Hepatocyte (in vitro differentiated cells): ENCODE measurements around the gene MEF2A. TPM values are rescaled to one million over a fixed set of nuclear protein-coding genes. Genes with fewer than 3 reads are reported as not detected.

Experiments used
- DNase-seq: peaks from one replicate; pipeline ENCODE4 v3.0.0-alpha.2; 2016; ENCODE audit warnings: low spot score
- H2AFZ ChIP-seq: fragments of 200-600 bp; sonication (generic); 2 replicates; pipeline ENCODE4 v1.6.0; 2016; ENCODE audit warnings: antibody characterized with exemption, mild to moderate bottlenecking
- H3K27ac ChIP-seq: fragments of 200-600 bp; sonication (generic); 2 replicates; pipeline ENCODE4 v1.5.1; 2016; ENCODE audit warnings: mild to moderate bottlenecking
- H3K27me3 ChIP-seq: fragments of 200-600 bp; sonication (generic); 2 replicates; pipeline ENCODE4 v1.6.1; 2016
- H3K36me3 ChIP-seq: fragments of 200-600 bp; sonication (generic); replicated peaks from 2 replicates; pipeline ENCODE4 v1.5.1; 2016; ENCODE audit warnings: low read depth; ENCODE audit not compliant: insufficient read depth
- H3K4me1 ChIP-seq: fragments of 200-600 bp; sonication (generic); 2 replicates; pipeline ENCODE4 v1.5.1; 2016; ENCODE audit warnings: mild to moderate bottlenecking, moderate library complexity; ENCODE audit not compliant: insufficient read depth
- H3K4me2 ChIP-seq: fragments of 200-600 bp; sonication (generic); 2 replicates; pipeline ENCODE4 v1.6.0; 2016
- H3K4me3 ChIP-seq: fragments of 200-600 bp; sonication (generic); 2 replicates; pipeline ENCODE4 v1.5.1; 2016; ENCODE audit warnings: mild to moderate bottlenecking
- H3K79me2 ChIP-seq: fragments of 200-600 bp; sonication (generic); 2 replicates; pipeline ENCODE4 v1.6.0; 2017; ENCODE audit warnings: mild to moderate bottlenecking
- H3K9me2 ChIP-seq: fragments of 200-600 bp; sonication (generic); replicated peaks from 2 replicates; pipeline ENCODE4 v1.6.0; 2017; ENCODE audit warnings: mild to moderate bottlenecking; ENCODE audit not compliant: insufficient read depth
- H3K9me3 ChIP-seq: fragments of 200-600 bp; sonication (generic); 2 replicates; pipeline ENCODE4 v1.5.1; 2016; ENCODE audit warnings: low read depth, mild to moderate bottlenecking
- H4K20me1 ChIP-seq: fragments of 200-600 bp; sonication (generic); 2 replicates; pipeline ENCODE4 v1.6.0; 2016; ENCODE audit warnings: mild to moderate bottlenecking; ENCODE audit not compliant: insufficient read depth, poor library complexity, severe bottlenecking
- CTCF ChIP-seq: fragments of 200-600 bp; sonication (generic); IDR thresholded peaks from 2 replicates; pipeline ENCODE4 v1.5.1; 2016; ENCODE audit warnings: antibody characterized with exemption, mild to moderate bottlenecking; ENCODE audit not compliant: poor library complexity
- EZH2 ChIP-seq: fragments of 200-600 bp; sonication (generic); IDR thresholded peaks from 2 replicates; pipeline ENCODE4 v1.6.1; 2016; ENCODE audit warnings: antibody characterized with exemption, mild to moderate bottlenecking, borderline replicate concordance
- EZH2phosphoT487 ChIP-seq: fragments of 200-600 bp; sonication (generic); IDR thresholded peaks from one replicate; pipeline ENCODE4 v1.6.1; 2018; ENCODE audit warnings: antibody characterized with exemption, mild to moderate bottlenecking, low read depth, moderate library complexity; ENCODE audit not compliant: unreplicated experiment, severe bottlenecking
- WGBS: methylation state at CpG from one replicate; pipeline ENCODE4 v1.1.6; 2016; ENCODE audit warnings: low lambda C conversion rate; ENCODE audit errors: missing lambda C conversion rate; 5-methylcytosine and 5-hydroxymethylcytosine counted together
- polyA plus RNA-seq: library from polyadenylated mRNA; unstranded; fragments of >200 nt; fragmentation: Nextera tagmentation; extraction: Ambion mirVana; gene quantifications from 2 replicates; pipeline ENCODE4 v1.2.1, GENCODE V29; 2016
- total RNA-seq: library from RNA; depleted of rRNA; stranded (reverse); fragments of >200 nt; gene quantifications from 2 replicates; pipeline ENCODE4 v1.2.3, GENCODE V29; 2014

The MEF2A gene
- total and polyA plus RNA-seq, 2 experiments from 2014 or later: 20.4 to 56.7 TPM

- Histone ChIP-seq H3K4me1 (no peaks in the 10 kb centered on the region), H3K27ac (no peak overlapping the region), H4K20me1 (peaks cover 71% of the 10 kb centered on the region), H3K4me2 (no peak overlapping the region), H3K9me2 (no peaks in the 10 kb centered on the region), H2AFZ (no peak overlapping the region), H3K9me3 (no peaks in the 10 kb centered on the region), H3K36me3 (no peaks in the 10 kb centered on the region), H3K4me3 (no peak overlapping the region), H3K27me3 (no peaks in the 10 kb centered on the region), H3K79me2 (peaks cover 100% of the 10 kb centered on the region)
- TF ChIP-seq EZH2phosphoT487: no peak
- DNase-seq: no peak
- WGBS: 88% methylated on average over 3 of the region's 3 CpGs
Observed at GRCh38 chr15:99580076-99580475, 14.3 kb downstream of the MEF2A start.

- DNase-seq: no peak
- peaks cover 100% of the 10 kb centered on the region for H3K79me2 ChIP-seq
- H2AFZ ChIP-seq: no peak overlapping the region
- no peaks in the 10 kb centered on the region for H3K9me3 ChIP-seq
- no peak overlapping the region for H3K27ac ChIP-seq
- no peaks in the 10 kb centered on the region for H3K4me1 ChIP-seq
- no peaks in the 10 kb centered on the region for H3K36me3 ChIP-seq
- no peak overlapping the region for H3K4me2 ChIP-seq
- 54% methylated on average over 4 of the region's 4 CpGs for WGBS
- TF ChIP-seq EZH2phosphoT487 (no peak), EZH2 (no peak), CTCF (no peak)
- H3K4me3 ChIP-seq: no peak overlapping the region
- H3K9me2 ChIP-seq: no peaks in the 10 kb centered on the region
- peaks cover 62% of the 10 kb centered on the region for H4K20me1 ChIP-seq
- H3K27me3 ChIP-seq: no peaks in the 10 kb centered on the region
Observed at GRCh38 chr15:99582508-99582960, 16.8 kb downstream of the MEF2A start.

GRCh38 chr15:99584081-99584600 is 18.4 kb downstream of the MEF2A start:
- Histone ChIP-seq H3K79me2 (peaks cover 100% of the 10 kb centered on the region), H3K36me3 (no peaks in the 10 kb centered on the region), H3K4me1 (no peaks in the 10 kb centered on the region), H3K4me2 (no peak overlapping the region), H3K9me3 (no peaks in the 10 kb centered on the region), H3K27me3 (no peaks in the 10 kb centered on the region), H4K20me1 (peaks cover 61% of the 10 kb centered on the region), H3K4me3 (no peak overlapping the region), H3K9me2 (no peaks in the 10 kb centered on the region), H3K27ac (no peak overlapping the region), H2AFZ (no peak overlapping the region)
- DNase-seq: no peak
- whole genome bisulfite sequencing: 92% methylated on average over 2 of the region's 2 CpGs
- TF ChIP-seq EZH2: no peak
- TF ChIP-seq CTCF: no peak
- no peak for TF ChIP-seq EZH2phosphoT487

GRCh38 chr15:99586121-99586520 is 20.3 kb downstream of the MEF2A start:
- Histone ChIP-seq H3K27me3 (no peaks in the 10 kb centered on the region), H2AFZ (no peak overlapping the region), H3K79me2 (peaks cover 100% of the 10 kb centered on the region), H3K4me1 (no peaks in the 10 kb centered on the region), H3K4me2 (no peak overlapping the region), H3K9me3 (no peaks in the 10 kb centered on the region), H3K4me3 (no peak overlapping the region), H4K20me1 (peaks cover 51% of the 10 kb centered on the region), H3K27ac (no peak overlapping the region), H3K36me3 (no peaks in the 10 kb centered on the region), H3K9me2 (no peaks in the 10 kb centered on the region)
- WGBS: 96% methylated on average over 1 of the region's 1 CpG
- TF ChIP-seq EZH2: no peak
- no peak for TF ChIP-seq CTCF
- no peak for TF ChIP-seq EZH2phosphoT487
- DNase-seq: no peak
